ENCODE results near the gene LGI2.
"Not testable (repeated sequence)": the region's sequence is repeated elsewhere in the genome, so short reads cannot be mapped to it uniquely, and the experiment has no call there.

Gene LGI2, protein sequence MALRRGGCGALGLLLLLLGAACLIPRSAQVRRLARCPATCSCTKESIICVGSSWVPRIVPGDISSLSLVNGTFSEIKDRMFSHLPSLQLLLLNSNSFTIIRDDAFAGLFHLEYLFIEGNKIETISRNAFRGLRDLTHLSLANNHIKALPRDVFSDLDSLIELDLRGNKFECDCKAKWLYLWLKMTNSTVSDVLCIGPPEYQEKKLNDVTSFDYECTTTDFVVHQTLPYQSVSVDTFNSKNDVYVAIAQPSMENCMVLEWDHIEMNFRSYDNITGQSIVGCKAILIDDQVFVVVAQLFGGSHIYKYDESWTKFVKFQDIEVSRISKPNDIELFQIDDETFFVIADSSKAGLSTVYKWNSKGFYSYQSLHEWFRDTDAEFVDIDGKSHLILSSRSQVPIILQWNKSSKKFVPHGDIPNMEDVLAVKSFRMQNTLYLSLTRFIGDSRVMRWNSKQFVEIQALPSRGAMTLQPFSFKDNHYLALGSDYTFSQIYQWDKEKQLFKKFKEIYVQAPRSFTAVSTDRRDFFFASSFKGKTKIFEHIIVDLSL

DNA sequence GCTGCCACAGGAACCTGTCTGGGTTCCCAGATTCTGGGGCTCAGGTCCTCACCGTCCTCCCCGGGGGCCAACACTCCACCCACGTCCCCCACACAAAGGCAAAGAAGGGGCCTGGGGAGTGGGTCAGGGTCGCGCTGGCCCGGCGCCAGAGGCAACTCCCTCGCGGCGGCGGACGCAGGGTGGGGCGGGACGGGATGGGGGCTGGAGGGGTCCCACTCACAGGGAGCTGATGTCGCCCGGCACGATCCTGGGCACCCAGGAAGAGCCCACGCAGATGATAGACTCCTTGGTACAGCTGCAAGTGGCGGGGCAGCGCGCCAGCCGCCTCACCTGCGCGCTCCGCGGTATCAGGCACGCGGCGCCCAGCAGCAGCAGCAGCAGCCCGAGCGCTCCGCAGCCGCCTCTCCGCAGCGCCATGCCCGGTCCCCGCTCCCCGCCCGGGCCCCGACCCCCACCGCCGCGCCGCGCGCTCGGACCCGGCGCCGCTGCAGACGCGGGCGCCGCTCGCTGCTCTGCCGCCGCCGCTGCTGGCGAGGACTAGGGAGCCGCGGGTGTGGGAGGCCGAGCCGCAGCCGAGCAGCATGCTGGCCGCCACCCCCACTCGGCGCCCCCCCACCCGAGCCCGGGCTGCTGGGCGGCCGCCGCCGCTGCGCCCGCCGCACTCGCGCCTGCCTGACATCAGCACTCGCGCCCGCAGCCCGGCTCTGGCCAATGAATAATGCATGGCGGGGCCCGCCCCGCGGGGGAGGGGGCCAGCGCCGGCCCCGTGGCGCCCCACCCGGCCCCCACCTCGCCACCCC, at the start of gene LGI2:
Gene LGI2 (minus strand): TSS at position 670 of the 800 bp plus-strand sequence. CDS start 253 bp downstream, at position 417.
- peak in 1 of 2 experiments; percentile 67 for DNase-seq

DNA sequence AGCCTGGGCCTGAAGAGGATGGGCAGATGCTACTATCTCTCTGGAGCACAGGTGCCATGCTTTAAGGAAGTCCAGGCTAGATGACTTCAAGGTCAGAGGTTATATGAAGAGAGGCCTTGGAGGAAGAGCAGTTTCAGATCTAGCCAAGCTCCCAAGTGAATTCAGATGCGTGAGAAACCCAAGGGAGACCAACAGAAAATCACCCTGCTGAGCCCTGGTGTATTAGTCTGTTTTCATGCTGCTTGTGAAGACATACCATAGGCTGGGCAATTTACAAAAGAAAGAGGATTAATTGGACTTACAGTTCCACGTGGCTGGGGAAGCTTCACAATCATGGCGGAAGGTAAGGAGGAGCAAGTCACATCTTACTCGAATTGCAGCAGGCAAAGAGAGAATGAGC, 47.8 kb upstream of the LGI2 start:
- DNase-seq: no peak

DNA sequence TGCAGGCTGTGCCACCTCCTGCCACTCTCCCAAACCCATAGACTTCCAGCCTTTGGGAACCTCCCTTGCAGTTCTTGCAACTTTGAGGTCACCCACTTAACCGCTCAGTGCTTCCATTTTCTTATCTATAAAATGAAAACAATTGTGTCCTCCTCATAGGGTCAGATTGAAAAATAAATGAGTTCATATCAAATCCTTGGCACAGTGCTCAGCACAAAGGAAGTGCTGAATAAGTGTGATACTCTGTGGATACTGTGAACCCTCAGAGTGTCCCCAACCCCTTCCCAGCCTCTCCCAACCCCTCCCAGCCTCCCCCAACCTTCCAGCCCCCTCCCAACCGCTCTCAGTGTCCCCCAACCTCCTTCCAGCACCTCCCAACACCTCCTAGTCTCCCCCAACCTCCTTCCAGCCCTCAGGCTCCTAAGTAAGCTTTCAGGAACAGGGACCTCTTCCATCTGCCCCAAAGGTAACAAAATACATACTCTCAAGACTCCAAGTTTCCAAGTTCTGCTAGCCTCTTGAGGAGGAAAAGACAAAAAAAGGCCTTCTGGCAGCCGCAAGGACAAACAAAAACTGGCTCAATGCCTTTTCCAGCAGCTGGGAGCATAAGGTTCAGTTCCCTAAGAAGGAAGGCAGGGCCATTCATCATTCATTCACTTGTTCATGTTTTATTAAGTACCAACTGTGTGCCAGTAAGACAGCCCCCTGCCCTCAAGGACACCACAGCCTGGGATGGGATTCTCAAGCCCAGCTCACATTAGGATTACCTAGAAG, 46.1 kb upstream of the LGI2 start:
- no peak for DNase-seq

DNA sequence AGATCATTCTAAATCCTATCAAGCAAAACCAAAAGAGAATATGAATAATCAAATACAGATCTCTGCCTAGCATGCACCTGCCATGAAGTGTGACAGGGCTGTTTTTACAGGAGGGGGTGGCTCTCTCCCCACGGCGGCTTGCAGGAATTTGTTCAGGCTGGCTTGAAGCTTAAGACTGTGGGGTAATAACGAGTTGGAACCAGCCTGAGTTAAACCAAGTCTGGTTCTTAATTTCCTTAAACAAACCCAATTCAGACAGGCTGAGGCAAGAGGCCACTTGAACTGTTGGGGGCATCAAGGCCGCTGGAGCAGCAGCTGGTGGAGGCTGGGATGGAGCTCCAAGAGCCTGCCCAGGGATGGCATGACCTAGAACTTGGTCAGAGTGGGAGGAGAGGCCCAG, 45.1 kb upstream of the LGI2 start:
- peak; percentile 59 to 65 for DNase-seq

DNA sequence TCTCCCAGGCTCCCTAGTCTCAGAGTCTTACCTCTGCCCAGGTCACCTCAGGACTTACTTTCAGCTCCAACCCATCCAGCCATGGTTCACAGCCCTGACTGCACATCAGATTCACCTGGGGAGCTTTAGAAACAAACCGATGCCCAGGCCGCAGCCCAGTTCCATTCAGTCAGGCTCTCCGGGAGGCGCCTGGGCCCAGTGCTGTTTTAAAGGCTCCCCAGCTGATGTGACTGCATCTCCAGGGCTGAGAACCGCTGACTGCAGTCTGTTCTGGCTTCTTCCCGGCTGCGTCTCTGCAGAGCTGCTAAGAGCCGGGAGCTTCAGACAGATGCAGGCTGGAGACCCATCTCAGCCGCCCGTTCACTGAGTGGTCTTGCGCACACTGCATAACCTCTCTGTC, 44.4 kb upstream of the LGI2 start:
- no peak for DNase-seq

DNA sequence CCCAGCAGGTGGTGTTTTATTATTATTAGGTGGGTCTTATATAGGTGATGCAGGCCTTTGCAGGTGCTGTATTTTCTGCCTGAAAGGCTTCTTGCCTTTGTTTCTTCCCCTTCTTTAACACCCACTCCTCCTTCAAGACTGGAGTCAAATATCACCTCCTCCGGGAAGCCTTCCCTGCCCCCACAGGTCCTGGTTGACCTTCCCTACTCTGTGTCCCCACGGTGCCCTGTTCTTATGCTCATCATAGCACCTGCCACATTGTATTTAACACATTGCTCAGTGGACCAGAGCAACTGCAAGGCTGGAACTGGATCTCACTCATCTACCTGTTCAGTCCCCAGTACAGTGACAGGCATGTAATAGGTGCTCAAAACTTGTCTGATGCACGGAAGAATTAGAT, 39.8 kb upstream of the LGI2 start:
- DNase-seq: no peak

DNA sequence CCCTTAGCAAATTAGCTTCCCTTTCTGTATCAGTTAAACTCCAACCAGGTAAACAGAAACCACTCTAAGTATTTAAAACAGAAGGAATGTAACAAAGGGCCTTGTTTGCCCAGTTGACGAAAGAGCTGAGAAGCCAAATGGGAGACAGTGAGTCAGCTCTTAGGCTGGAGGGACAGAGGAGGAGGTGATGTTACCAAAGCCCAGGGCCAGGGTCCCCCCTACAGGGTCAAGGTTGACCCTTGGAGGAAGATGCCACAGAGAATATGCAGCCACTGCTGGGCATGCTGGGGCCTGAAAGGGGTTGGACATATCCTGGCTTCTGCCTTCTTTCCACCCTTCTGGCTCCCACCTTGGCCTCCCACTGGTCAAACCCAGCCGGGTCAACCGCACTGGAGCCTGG, 38.3 kb upstream of the LGI2 start:
- peak in 1 of 2 experiments; percentile 19 for DNase-seq

DNA sequence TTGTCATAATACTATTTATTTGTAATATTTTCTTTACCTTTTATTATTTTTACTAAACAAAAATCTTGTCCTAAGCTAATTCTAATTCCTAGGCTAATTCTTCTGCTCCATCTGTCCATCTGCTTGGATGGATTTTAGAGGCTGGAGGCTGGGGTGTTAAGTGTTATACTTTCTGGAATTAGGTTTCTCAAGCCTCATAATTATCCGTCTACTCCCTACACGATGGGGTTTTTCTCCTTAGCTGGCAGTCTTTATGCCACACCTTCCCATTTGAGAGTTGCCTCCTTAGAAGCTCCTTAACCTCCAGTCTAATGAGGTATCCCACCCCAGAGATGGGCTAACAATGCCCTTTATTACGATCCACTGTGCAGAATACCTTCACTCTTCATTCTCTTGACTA, 37.6 kb upstream of the LGI2 start:
- DNase-seq: no peak

DNA sequence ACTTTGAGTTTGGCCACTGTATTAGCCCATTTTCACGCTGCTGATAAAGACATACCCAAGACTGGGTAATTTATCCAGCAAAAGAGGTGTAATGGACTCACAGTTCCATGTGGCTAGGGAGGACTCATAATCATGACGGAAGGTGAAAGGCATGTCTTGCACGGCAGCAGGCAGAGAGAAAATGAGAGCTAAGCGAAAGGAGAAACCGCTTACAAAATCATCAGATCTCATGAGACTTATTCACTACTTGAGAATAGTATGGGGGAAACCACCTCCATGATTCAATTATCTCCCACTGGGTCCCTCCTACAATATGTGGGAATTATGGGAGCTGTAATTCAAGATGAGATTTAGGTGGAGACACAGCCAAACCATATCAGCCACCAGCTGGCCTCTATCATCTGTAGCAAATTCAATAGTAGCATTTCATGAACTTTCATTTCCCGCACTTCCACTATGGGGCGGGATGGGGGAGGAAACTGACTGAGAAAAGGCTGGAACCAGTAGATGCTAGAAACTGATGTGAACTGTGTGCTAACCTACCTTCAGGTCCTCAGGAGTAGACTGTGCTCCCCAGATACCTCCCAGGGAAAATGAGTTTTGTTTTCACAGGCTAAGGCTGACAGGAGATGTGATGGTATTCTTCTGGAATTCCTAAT, 35.3 kb upstream of the LGI2 start:
- no peak for DNase-seq

DNA sequence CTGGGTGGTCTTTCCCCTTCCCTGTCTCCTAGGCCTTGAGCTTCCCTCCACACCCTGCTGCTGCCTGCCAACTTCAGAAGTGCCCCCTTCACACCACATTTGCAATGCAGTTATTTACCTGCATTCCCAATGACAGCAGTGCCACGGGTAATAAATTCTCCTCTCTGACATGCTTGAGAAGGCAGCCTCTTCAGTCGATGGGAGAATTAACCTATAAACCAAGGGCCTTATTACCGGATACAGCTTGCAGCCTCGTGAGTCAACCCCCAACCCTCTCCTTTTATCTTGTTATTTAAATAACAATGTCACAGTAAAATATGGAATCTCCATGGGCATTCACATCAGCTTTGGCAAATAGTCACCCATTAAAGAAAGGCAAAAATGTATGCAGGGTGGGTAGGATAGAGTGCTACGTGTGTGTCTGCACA, 34.7 kb upstream of the LGI2 start:
- DNase-seq: peak; percentile 55 to 74

DNA sequence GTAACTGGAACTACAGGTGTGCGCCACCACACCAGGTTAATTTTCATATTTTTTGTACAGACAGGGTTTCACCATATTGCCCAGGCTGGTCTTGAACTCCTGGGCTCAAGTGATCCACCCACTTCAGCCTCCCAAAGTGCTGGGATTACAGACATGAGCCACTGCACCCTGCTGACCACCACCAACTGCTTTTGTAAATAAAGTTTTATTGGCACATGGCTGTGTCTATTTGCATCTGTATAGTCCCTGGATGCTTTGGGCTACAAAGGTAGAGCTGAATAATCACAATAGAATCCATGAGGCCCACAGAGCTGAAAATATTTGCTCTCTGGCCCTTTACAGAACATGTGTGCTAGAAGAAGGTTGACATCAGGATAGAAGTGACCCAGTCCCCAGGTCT, 33.7 kb upstream of the LGI2 start:
- DNase-seq: not testable (repeated sequence)

DNA sequence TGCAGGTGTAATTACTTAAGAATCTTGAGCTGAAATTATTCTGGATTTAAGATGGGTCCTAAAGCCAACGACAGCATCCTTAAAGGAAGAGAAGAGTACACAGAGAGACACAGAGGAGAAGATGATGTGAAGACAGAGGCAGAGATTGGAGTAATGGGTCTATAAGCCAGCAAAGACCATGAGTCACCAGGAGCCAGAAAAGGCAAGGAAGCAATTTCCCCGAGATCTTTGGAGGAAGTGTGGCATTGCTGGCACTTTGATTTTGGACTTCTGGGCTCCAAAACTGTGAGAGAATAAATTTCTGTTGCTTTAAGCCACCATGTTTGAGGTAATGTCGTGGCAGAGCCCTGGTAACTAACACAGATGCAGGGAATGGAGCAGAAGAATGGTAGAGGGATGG, 32.4 kb upstream of the LGI2 start:
- no peak for DNase-seq

DNA sequence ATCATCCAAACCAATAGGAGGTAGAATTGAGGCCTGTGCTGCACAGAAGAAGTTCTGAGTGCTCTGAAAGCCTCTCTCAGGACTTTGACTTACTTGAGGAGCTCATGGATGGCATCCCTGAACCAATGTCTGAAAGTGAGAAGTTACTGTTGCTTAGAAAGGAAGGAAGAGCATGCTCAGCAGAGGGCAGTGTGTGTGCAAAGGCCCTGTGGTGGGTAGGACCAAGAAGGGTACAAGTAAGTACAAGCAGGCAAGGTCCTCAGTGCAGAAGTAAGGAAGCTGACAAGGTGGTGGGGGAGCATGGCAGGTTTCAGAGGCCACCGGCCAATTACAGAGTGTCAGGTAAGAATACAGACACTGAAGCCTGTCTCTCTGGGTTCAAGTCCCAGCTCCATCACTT, 31.4 kb upstream of the LGI2 start:
- no peak for DNase-seq

DNA sequence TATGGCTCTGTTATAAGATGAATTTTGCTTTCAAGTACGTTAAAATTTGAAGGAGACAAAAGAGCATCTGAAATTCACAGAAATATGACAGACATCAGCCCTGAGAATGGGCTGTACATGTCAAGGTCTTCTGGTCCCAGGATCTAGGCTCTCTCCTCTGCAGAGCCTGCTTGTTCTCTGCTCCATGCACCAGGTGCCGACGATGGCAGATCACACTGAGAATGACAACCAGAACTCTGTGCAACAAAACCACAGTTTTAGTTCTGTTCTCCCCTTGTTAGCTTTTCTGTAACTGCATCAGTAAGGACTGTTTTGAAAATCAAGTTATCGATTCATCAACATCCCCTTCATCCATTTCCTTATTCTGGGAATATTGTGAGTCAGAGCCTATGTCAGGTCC, 30.9 kb upstream of the LGI2 start:
- DNase-seq: no peak

DNA sequence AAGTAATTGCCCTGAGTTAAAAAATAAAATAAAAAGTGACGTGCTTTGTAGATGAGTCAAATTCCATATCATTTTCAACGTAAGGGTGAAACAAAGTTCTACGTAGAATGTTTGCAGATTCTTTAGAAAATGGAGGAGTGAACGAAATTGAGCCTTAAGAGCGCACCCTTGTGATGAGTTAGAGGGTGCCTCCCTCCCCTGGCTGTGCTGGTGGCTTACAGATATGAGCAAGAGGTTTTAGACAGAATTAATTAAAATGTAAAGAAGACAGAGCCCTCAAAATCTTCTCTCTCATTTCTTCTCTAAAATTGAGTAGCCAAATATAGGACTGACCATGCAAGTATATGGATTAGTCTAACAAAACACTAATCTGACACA, 30.2 kb upstream of the LGI2 start:
- DNase-seq: no peak

DNA sequence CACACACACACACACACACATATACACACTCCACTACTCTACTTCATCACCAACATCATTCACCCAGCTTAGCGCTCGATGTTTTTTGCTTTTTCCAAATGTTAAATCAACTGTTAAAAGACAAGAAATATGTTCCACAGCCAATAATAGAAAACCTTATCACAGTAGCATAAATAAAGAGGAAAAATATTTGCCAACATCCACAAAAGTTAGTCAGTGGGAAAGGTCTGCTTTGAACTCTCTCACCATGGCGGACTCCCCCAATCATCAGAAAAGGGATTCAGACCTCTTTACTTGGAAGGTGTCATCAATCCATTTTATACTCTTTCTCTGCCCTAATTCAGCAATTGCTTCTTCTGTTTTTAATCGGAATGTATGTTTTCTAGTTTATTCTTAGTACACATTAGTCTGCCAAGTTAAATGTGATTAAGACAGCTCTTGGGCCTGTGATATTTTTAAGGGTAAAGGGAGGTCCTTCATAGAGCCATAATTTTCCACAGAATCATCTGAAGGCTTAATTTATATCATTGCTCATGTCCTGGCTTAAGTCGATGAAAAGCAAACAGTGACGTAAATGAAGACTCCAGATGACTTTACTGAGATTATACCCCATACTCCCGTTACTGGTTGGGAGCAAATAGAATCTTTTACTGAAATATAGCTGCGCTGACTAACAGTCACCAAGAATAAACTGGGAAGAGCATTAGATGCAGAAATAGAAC, 29.7 kb upstream of the LGI2 start:
- no peak for DNase-seq

DNA sequence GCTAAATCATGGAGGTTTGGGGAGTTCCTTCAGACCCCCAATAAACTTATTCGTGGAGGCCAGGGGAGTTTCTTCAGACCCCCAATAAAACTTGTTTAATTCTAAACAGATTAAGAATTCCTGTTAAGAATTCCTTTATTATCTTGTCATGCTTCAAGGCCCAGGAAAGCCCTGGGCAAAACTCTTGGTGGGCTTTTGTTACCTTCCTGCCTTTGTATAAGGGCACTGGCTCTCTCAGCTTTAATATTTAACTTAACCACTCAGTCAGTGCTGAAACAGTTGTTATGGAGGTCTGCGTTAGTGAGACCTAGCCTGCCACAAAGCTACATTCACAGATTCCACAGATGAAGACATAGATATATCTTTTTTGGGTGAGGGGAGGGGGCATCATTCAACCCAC, 29.0 kb upstream of the LGI2 start:
- no peak for DNase-seq

DNA sequence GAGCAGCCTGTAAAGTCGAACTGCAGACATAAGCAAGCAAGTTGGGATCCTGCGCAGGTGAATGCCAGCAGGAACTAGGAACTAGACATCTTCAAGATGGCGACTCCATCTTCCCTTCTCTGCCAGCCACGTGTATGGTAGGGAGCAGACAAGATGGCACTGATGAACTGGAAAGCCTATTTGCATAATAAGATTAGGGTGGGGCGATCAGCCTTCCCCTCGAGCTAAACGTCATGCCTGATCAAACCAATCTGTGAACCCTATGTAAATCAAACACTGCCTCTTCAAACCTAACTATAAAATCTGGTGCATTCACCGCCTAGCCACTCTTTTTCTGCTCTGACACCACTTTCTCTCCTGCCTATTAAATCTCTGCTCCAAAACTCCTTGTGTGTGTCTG, 28.1 kb upstream of the LGI2 start:
- peak; percentile 43 to 54 for DNase-seq

DNA sequence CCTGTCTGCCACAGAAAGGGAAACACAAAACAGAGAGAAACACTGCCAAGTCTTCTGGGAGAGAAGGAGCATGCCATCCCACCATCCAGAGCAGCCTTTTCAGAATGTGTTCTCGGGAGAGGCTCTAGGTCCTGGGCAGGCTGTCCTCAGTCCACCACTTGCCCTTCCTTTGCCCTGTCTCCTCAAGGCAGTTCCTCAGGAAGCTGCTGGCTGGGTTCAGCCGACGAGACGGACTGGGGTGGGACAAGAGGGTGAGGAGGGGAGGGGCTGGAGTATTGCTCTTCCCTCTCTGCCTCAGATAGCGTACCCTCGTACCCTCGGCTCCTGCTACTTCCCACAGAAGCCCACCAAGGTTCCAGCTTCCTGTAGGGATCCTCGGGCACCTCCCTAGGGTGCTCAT, 26.6 kb upstream of the LGI2 start:
- no peak for DNase-seq

DNA sequence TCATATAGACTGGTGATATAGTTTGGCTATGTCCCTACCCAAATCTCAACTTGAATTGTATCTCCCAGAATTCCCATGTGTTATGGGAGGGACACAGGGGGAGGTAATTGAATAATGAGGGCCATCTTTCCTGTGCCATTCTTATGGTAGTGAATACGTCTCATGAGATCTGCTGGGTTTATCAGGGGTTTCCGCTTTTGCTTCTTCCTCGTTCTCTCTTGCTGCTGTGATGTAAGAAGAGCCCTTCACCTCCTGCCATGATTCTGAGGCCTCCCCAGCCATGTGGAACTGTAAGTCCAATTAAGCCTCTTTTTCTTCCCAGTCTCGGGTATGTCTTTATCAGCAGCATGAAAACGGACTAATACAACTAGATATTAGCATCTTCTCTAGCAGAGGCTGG, 21.3 kb upstream of the LGI2 start:
- DNase-seq: not testable (repeated sequence)

DNA sequence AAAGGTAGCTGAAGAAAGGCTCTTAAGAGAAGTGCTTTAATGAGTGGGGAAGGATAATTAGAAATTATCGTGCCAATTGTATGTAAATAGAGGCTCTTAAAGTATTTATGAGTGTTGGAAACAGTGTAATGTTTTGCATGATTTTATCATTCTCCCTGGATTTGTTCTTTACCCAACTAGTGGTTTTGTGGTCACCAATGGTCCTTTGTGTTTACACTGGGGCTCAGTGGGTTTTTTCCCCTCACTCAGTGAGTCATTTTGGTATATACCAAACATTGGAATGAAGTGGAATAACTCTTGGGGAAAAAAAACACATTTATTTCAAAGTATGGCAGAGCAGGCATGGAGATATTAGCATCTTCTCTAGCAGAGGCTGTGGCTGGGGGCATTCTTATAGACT, 20.8 kb upstream of the LGI2 start:
- no peak for DNase-seq

Data from NCI-H526 (cell line).